Fibroblast of upper back skin (primary cell): ENCODE data around the gene SCAMP5.

ENCODE experiments used
- DNase-seq: peaks from one replicate; pipeline ENCODE4 v3.0.0-alpha.2; 2013

Gene SCAMP5

GRCh38 chr15:74995182-74995778, at the start of gene SCAMP5:
TSS of gene SCAMP5 (plus strand) at chr15:74995563. CDS start at chr15:75011840, 16,277 bp downstream.
- DNase-seq = peak; percentile 92

DNA sequence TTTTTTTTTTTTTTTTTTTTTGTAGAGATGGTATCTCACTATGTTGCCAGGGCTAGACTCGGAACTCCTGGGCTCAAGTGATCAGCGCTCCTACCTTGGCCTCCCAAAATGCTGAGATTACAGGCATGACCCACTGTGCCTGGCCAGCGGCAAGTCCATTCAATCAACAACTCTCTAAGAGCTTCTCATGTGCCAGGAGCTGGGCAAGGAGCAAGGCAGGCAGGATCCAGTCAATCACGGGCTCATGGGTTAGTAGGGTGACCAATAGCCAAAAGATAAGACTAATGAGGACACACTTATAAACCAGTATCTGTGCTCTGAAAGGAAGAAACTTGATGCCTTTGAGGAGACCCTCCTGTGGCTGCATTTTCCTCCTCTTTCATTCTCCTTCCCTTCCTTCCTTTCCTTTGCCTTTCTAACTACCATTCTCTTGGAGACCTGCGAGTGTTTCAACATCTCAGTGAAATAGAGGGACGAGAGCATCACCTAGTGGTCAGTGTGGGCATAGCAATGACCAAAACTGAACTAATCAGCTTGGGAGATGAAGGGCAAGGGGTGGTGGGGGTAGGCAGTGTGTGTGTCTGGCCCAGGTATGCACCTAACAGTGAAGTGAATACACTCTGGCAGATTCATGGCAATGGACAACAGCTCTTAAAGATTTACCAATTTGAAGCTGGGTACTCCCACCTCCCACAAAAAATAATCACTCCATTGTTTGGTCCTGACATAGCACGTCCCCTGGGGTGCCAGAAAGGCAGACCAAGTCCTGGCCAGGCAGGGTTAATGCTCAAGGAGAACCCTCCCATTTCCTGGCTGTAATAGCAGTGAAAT, 45.1 kb upstream of the SCAMP5 start:
- DNase-seq = peak; percentile 72

DNA sequence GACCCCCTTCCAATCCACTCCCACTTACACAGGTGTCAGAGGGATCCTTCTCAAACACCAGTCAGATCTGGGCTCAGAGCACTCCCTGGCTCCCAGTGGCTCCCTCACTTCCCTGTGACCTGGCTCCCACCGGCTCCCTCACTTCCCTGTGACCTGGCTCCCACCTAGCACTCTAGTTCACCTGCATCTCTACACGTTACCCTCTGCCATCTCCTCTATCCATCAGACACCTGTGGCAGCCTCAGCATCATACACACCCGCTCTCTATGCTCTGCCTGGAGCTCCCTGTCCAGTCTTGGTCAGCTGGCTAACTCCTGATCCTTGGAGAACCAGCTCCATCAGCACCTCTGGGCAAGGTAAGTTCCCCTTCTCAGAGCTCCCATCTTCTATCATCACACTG, 44.4 kb upstream of the SCAMP5 start:
- no peak for DNase-seq

DNA sequence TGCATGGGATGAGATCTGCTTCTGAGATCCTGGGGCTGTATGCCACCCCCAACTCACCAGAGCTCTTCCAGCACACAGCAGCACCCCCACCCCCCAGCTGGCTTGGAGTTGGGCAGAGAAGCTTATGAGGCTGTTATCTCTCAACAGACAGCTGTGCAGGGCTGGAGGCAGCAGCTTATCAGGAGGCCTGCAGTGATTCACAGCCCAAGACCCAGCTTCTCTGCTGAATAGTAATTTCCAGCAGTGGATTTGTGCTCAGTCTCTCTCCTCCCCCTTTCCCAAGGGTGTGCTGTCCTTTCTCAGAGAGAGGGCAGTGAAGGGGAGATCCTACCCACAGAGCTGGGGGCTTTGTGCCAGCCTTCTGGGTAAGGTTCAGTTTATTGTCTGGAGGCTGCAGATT, 40.8 kb upstream of the SCAMP5 start:
- DNase-seq = peak; percentile 47

- DNase-seq = no peak
Measured at GRCh38 chr15:74955017-74955416, 40.3 kb upstream of the SCAMP5 start.

- peak; percentile 52 for DNase-seq
Measured at GRCh38 chr15:74955796-74956647, 39.3 kb upstream of the SCAMP5 start.

GRCh38 chr15:74956648-74957475, 38.5 kb upstream of the SCAMP5 start, which contains the start of gene RPP25:
TSS of gene RPP25 (minus strand) at chr15:74956772. CDS start at chr15:74956583, 189 bp downstream.
- DNase-seq = peak; percentile 60

DNA sequence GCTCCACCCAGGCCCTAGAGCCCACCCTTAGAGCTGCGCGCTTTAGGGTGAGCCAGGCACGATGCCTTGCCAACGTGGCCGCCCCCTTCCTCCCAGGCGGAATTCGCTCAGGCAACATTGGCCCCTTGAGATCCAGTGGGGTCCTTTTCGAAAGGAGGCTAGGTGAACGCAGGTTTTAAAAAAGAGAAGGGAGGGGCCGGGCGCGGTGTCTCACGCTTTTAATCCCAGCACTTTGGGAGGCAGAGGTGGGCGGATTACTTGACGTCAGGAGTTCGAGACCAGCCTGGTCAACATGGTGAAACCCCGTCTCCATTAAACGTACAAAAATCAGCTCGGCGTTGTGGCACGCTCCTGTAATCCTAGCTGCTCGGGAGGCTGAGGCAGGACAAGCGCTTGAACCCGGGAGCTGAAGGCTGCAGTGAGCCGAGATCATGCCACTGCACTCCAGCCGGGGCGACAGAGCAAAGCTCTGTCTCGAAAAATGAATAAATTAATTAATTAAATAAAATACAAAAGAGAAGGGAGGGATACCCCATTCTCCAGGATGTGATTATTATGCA, 37.8 kb upstream of the SCAMP5 start:
- DNase-seq = peak; percentile 11

DNA sequence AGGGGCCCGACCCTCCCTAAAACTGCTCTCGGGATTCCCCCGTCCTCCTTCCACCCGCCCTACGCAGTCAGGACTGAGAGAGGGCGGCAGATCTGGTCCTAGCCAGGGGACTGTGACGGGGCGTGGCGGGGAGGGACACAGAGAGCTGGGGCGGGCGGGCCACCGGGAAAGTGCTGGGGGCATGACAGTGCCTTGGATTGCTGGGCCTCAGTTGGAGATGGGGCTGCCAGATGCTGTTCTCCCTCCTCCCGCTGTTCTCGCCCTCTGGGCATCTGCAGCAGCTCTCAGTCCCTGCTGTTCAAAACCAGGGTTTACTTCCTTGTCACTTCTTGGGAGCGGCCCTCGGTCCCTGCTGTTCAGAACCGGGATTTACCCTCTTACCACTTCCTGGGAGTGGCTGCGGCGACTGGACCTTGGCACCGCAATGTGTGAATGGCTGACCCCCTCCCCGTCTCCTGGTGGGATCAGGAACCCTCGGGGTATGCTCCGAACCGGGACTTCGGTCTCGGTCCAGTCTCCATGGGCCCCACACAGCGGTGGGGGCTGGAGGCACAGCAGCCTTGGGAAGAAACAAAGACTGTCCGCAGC, 36.9 kb upstream of the SCAMP5 start:
- peak; percentile 9 for DNase-seq

- no peak for DNase-seq
Measured at GRCh38 chr15:74958908-74959585, 36.3 kb upstream of the SCAMP5 start.

GRCh38 chr15:74959586-74959939, 35.8 kb upstream of the SCAMP5 start:
- DNase-seq = no peak

DNA sequence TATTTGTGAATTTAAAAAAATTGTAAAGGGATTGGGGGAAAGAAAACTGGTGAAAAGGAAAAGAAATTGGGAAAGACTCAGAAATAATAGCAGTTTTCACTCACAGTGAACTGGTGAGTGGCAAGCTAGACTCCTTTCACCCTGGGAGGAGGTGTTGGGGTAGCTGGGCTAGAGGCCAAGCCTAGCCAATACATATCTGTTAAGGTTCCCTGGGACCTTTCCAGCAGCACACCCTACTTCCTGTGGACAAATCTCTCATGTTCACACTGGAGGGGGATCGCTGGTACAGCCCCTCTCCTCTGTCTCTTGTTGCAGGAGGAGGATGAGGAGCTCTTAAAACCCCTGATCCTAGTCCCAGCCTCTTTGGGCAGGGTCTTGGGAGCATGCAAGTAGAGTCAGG, 35.1 kb upstream of the SCAMP5 start:
- DNase-seq = no peak

DNA sequence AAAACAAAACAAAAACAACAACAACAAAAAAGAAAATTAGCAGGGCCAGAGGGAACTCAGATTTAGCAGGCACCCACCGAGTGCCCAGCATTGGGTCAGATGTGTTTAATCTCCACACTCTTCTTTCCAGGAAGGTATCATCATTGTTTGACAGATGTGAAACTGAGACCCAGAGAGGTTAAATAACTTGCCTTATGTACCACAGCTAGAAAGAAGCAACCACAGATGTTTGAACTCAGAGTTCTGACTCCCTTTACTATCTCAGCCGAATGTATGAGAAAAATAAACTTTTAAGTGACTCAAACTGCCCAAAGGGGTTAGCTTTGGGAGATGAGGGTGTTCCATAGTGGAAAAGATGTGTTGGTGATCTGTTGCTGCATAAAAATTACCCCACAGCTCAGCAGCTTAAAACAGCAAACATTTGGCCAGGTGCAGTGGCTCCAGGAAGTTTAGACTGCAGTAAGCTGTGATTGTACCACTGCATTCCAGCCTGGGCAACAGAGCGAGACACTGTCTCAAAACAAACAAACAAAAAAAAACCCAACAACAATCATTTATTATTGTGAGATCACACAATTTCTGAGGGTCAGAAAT, 34.3 kb upstream of the SCAMP5 start:
- DNase-seq = no peak

DNA sequence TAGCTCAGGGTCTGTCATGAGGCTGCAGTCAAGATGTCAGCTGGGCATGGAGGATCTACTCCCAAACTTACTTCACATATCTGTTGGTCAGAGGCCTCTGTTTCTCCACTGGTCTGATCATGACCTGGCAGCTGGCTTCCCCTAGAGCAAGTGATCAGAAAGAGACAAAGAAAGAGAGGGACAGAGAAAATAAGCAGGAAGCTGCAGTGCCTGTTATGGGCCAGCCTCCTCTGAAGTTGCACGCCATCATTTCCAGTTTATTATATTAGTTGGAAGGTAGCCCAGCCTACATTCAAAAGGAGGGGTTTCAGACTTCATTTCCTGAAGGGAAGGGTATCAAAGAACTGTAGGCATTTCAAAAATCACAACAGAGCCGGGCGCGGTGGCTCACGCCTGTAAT, 33.7 kb upstream of the SCAMP5 start:
- no peak for DNase-seq

DNA sequence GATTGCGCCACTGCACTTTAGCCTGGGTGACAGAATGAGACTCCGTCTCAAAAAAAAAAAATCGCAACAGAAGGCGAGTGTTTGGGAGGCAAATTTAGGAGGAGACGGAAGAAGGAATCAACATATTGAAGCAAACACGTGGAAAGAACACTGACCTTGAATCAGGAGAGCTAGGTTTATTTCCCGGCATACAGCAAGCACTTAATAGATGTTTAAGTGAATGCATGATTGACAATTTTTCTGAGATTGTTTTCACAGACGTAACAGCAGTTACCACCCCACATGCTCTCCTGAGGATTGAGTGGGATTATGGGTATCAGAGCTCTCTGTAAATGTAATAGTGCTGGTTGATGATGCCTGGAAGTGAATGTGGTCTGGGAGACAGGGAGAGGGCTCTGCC, 33.1 kb upstream of the SCAMP5 start:
- DNase-seq = no peak

DNA sequence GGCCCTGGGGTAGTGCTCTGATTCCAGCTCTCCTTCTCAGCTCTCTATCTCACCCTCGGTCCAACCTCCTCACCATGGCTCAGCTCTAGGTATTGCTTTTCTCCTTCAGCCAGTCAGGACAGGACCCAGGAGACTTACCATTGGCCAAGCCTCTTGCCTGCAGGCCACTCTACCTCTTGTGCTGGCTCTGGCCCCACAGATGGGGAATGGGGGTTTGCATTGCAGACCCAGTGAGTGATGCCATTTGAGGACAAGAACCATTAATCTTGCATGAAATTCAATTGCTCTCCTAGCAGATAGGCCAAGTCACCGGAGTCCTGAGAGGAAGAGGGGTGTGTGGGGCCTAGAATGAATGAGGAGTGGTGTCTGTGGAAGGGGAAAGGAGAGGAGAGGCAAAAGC, 32.7 kb upstream of the SCAMP5 start:
- DNase-seq = no peak

- no peak for DNase-seq
Measured at GRCh38 chr15:74963213-74963612, 32.1 kb upstream of the SCAMP5 start.

DNA sequence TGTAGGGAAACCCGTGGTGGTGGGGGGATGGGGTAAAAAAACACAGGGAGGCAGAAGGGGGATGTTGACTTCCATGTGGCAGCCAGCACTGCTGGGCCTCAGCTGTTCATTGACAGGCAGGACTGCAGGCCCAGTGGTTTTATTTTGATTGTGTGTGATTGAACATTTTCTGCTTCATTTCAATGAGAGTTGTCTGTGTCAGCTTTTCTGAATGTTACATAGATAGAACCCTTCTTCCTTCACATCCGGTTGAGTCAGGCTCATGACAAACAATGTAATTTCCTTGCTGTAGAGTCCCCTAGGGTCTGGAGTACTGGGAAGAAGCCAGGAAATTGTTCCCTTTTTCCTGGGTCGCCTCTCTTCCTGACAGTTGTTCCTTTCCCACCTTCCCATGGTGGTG, 30.6 kb upstream of the SCAMP5 start:
- DNase-seq = peak; percentile 60

GRCh38 chr15:74967670-74968069, 27.7 kb upstream of the SCAMP5 start:
- DNase-seq = no peak

DNA sequence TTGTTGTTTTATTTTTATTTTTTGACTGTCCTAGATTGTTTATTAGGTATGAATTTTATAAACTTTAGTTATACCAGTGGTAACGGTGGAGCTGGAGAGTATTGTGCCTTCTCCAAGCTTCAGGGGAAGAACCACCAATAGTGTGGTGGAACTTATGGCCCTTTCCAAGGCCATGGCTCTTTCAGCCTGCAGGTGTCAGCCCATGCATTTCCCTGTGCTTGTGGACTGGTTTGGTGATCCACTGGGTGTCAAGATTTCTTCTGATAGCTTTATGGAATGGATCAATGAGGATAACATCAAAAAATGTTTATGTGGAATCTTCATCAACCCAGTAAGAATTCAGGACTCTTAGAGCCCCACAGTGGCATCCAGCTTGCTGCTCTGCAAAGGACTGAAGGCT, 19.2 kb upstream of the SCAMP5 start:
- DNase-seq = no peak

DNA sequence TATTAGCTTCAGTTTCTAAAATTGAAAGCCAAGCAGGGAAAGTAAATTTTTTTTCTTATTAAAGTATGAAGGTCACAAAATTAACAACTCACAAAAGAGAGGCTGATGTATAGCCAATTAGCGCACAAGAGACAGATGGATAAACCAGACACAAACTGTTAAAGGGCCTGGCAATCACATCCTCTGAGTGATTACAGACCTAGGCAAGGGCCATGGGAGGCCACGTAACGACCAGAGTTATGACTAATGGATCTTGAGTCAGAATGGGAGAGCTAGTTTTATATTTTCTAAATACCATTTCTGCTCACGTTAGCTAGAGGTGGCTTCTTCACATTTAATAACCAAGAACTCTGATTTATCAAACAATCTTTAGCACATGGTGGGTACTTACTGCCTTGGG, 17.8 kb upstream of the SCAMP5 start:
- no peak for DNase-seq
